Peyer's patch (tissue), 4 donors: ENCODE results near the gene FEZ2. TPM values are rescaled to one million over a fixed set of nuclear protein-coding genes. Genes with fewer than 3 reads are reported as not detected.

Experiments used
- DNase-seq, 3 donors: peaks; one replicate each; pipeline ENCODE4 v3.0.0-alpha.2; 2017 to 2019
- H3K27ac ChIP-seq, 4 donors: fragments of 200-600 bp; sonication (generic); one replicate each; pipeline ENCODE4 v1.5.1; 2016 to 2019
- H3K27me3 ChIP-seq, 2 donors: fragments of 200-600 bp; sonication (generic); one replicate each; pipeline ENCODE4 v1.5.1; 2019
- H3K36me3 ChIP-seq, 3 donors: fragments of 200-600 bp; sonication (generic); one replicate each; pipeline ENCODE4 v1.5.1; 2016 to 2019
- H3K4me1 ChIP-seq, 4 donors: fragments of 200-600 bp; sonication (generic); one replicate each; pipeline ENCODE4 v1.5.1; 2016 to 2019
- H3K4me3 ChIP-seq, 4 donors: fragments of 200-600 bp; sonication (generic); 1 replicate in 3 of 4; 2 replicates in 1 of 4; pipeline ENCODE4 v1.5.1; 2016 to 2019; ENCODE audit warnings: mild to moderate bottlenecking in 1 of 4
- H3K9me3 ChIP-seq, 4 donors: fragments of 200-600 bp; sonication (generic); one replicate each; pipeline ENCODE4 v1.5.1; 2016 to 2019; ENCODE audit warnings: mild to moderate bottlenecking in 1 of 4
- CTCF ChIP-seq, 6 experiments: fragments of 450-650 bp in 4 of 6; fragments of 200-600 bp in 2 of 6; sonication (generic) in 1 of 6; IDR thresholded peaks; one replicate each; pipeline ENCODE4 v1.5.1; 2017 to 2019; ENCODE audit warnings: antibody characterized with exemption in 6 of 6, mild to moderate bottlenecking in 3 of 6, moderate library complexity in 1 of 6
- POLR2A ChIP-seq, 2 donors: fragments of 450-650 bp; IDR thresholded peaks; one replicate each; pipeline ENCODE4 v1.5.1; 2017; ENCODE audit warnings: antibody characterized with exemption in 2 of 2, mild to moderate bottlenecking in 2 of 2, moderate library complexity in 2 of 2
- total RNA-seq, 4 donors: library from RNA; depleted of rRNA; stranded (reverse); fragments of >200 nt; gene quantifications; one replicate each; pipeline ENCODE4 v1.1.0, GENCODE V29; 2016

Gene FEZ2
- total RNA-seq, 4 donors from 2014 or later: 53.4 to 97.4 (median 64.4) TPM

GRCh38 chr2:36553683-36554082 lies 44.3 kb downstream of the FEZ2 start:
- H3K27ac ChIP-seq: no peak overlapping the region
- no peak overlapping the region for H3K4me3 ChIP-seq
- no peak for TF ChIP-seq POLR2A (IDR thresholded peaks at IDR 0.05)
- TF ChIP-seq CTCF (IDR thresholded peaks at IDR 0.05): no peak
- DNase-seq: no peak
- H3K9me3 ChIP-seq: no peaks in the 10 kb centered on the region
- H3K4me1 ChIP-seq: no peaks in the 10 kb centered on the region
- H3K27me3 ChIP-seq: no peaks in the 10 kb centered on the region
- peaks cover 0 to 56% (median 0%) of the 10 kb centered on the region in 3 donors for H3K36me3 ChIP-seq

GRCh38 chr2:36550006-36550405 lies 48.0 kb downstream of the FEZ2 start:
- H3K27me3 ChIP-seq: no peaks in the 10 kb centered on the region
- H3K27ac ChIP-seq: no peak overlapping the region
- no peaks in the 10 kb centered on the region for H3K4me1 ChIP-seq
- H3K36me3 ChIP-seq: peaks cover 0 to 69% (median 0%) of the 10 kb centered on the region in 3 donors
- no peaks in the 10 kb centered on the region for H3K9me3 ChIP-seq
- H3K4me3 ChIP-seq: no peak overlapping the region
- DNase-seq: no peak
- TF ChIP-seq CTCF (IDR thresholded peaks at IDR 0.05): no peak

GRCh38 chr2:36549165-36549574 lies 48.8 kb downstream of the FEZ2 start:
- Histone ChIP-seq H3K4me3 (no peak overlapping the region), H3K4me1 (no peaks in the 10 kb centered on the region), H3K9me3 (no peaks in the 10 kb centered on the region), H3K27me3 (no peaks in the 10 kb centered on the region), H3K27ac (no peak overlapping the region), H3K36me3 (peaks cover 0 to 69% (median 0%) of the 10 kb centered on the region in 3 donors)
- no peak for DNase-seq
- TF ChIP-seq POLR2A (IDR thresholded peaks at IDR 0.05) (no peak), CTCF (IDR thresholded peaks at IDR 0.05) (no peak)

GRCh38 chr2:36547906-36548305 lies 50.1 kb downstream of the FEZ2 start:
- Histone ChIP-seq H3K4me3 (no peak overlapping the region), H3K27ac (no peak overlapping the region), H3K36me3 (peaks cover 0 to 66% (median 0%) of the 10 kb centered on the region in 3 donors), H3K4me1 (no peaks in the 10 kb centered on the region), H3K27me3 (no peaks in the 10 kb centered on the region), H3K9me3 (no peaks in the 10 kb centered on the region)
- TF ChIP-seq POLR2A (IDR thresholded peaks at IDR 0.05) (no peak), CTCF (IDR thresholded peaks at IDR 0.05) (no peak)
- DNase-seq: no peak

- H3K4me1 ChIP-seq: no peaks in the 10 kb centered on the region
- TF ChIP-seq CTCF (IDR thresholded peaks at IDR 0.05) (no peak), POLR2A (IDR thresholded peaks at IDR 0.05) (no peak)
- no peak overlapping the region for H3K27ac ChIP-seq
- H3K9me3 ChIP-seq: no peaks in the 10 kb centered on the region
- no peaks in the 10 kb centered on the region for H3K27me3 ChIP-seq
- no peak overlapping the region for H3K4me3 ChIP-seq
- DNase-seq: no peak
- H3K36me3 ChIP-seq: peaks cover 0 to 55% (median 0%) of the 10 kb centered on the region in 3 donors
Observed at GRCh38 chr2:36545871-36546416, 52.0 kb downstream of the FEZ2 start.
